Measurements from ENCODE around the gene PRR5L.
"Not testable (repeated sequence)": the region's sequence is repeated elsewhere in the genome, so short reads cannot be mapped to it uniquely, and the experiment has no call there.

The PRR5L gene

GRCh38 chr11:36456156-36456555, 160.1 kb downstream of the PRR5L start:
- peak; percentile 68 for FAIRE-seq

GRCh38 chr11:36458129-36458915, 162.2 kb downstream of the PRR5L start:
- FAIRE-seq (no peak), DNase-seq (ENCODE audit: low spot score) (no peak)

More at GRCh38 chr11:36456156-36456555, 160.1 kb downstream of the PRR5L start:
- DNase-seq (ENCODE audit: low spot score), result no peak

- DNase-seq (ENCODE audit: low spot score), result no peak
Measured at GRCh38 chr11:36459046-36459445, 163.0 kb downstream of the PRR5L start.

GRCh38 chr11:36460220-36460619, 164.1 kb downstream of the PRR5L start:
- DNase-seq (ENCODE audit: low spot score) (no peak), FAIRE-seq (no peak)

More at GRCh38 chr11:36459046-36459445, 163.0 kb downstream of the PRR5L start:
- no peak for FAIRE-seq

DNA sequence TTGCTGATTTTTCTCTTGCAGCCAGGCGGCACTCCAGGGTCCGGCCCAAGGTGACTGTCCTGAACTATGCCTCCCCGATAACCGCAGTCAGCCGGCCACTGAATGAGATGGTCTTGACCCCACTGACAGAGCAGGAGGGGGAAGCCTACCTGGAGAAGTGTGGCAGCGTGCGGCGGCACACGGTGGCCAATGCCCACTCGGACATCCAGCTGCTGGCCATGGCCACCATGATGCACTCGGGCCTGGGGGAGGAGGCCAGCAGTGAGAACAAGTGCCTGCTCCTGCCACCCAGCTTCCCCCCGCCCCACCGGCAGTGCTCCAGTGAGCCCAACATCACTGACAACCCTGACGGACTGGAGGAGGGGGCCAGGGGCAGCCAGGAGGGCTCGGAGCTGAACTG, 166.2 kb downstream of the PRR5L start:
- no peak for FAIRE-seq
- DNase-seq (ENCODE audit: low spot score), result no peak

DNA sequence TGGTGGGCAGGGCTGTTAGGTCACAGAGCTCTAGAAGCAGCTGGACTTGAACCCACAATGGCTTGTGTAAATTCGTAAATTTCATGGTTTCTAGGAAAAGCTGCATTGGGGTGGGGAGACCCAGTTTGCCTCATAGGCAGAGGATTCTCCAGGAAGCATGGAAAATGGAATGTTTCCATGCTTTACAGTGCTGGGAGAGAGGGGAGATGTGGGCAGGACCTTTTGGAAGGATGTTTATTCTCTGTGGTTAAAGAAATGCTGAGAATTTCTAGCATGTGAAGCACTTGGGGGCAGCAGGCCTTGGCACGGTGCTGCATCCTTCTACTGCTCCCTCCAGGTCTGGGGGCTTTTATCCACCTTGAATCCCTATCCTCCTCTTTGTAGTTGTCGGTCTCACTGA, 167.7 kb downstream of the PRR5L start:
- FAIRE-seq, result no peak

DNA sequence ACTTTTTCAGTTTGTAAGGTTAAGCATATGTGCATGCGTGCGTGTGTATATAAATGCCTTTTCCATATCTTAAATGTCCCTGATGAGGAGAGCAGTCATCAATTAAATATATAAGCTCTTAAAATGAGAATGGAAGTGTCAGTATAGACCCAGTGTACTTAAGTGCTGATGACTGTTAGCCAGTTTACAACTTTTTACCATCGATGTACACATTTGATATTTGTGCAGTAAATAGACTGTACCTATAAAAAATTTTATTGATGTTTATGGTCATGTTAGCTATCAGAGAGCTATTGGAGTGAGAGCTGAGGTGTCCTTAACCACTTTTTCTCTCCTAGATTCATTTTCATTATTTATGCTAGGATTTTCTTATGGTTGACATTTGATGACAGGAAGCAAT, 168.6 kb downstream of the PRR5L start:
- DNase-seq (ENCODE audit: low spot score) (no peak), FAIRE-seq (no peak)

More for the DNA sequence above, 167.7 kb downstream of the PRR5L start:
- DNase-seq (ENCODE audit: low spot score), result peak; percentile 36

- DNase-seq (ENCODE audit: low spot score) (no peak), FAIRE-seq (no peak)
Measured at GRCh38 chr11:36465449-36466163, 169.5 kb downstream of the PRR5L start.

- no peak for FAIRE-seq
- DNase-seq (ENCODE audit: low spot score), result no peak
Measured at GRCh38 chr11:36467012-36467411, 170.9 kb downstream of the PRR5L start.

DNA sequence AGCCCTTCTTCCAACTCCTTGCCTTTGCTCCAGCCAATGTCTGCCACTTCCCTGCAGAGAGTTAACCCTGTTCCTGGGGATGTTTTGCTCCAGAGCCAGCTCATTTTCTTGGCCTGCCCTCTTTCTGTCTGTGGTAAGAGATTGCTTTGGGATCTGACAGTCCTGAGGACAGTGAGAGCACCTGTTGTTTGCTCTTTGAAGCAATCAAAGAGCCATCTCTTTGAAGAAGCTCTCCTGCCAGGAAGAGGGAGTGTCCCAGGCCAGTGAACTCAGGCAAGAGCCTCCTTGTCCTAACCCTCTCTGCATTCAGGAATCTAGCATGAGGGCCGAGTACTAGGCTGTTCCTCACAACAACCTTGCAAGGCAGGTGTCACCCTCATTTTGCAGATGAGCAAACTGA, 171.8 kb downstream of the PRR5L start:
- no peak for FAIRE-seq

DNA sequence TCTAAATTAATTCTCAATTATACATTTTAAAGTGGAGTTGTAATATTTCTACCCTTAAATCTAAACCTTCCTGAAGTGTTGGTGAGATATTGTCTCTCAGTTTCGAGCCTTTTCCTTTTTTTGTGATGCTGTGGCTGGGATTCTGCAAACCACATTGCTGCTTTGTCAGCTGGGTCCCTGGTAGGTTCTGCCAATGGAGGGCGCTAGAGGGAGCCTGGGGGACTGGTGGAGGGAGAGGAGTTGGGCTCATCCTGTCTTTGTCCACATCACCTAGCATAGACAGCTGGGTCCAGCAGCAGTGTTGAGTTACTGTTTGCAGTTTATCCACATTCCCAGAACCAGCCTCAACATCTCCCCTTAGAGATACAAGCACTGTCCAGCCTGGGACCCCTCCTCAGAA, 173.0 kb downstream of the PRR5L start:
- no peak for FAIRE-seq

More for the DNA sequence above, 171.8 kb downstream of the PRR5L start:
- no peak for DNase-seq (ENCODE audit: low spot score)

DNA sequence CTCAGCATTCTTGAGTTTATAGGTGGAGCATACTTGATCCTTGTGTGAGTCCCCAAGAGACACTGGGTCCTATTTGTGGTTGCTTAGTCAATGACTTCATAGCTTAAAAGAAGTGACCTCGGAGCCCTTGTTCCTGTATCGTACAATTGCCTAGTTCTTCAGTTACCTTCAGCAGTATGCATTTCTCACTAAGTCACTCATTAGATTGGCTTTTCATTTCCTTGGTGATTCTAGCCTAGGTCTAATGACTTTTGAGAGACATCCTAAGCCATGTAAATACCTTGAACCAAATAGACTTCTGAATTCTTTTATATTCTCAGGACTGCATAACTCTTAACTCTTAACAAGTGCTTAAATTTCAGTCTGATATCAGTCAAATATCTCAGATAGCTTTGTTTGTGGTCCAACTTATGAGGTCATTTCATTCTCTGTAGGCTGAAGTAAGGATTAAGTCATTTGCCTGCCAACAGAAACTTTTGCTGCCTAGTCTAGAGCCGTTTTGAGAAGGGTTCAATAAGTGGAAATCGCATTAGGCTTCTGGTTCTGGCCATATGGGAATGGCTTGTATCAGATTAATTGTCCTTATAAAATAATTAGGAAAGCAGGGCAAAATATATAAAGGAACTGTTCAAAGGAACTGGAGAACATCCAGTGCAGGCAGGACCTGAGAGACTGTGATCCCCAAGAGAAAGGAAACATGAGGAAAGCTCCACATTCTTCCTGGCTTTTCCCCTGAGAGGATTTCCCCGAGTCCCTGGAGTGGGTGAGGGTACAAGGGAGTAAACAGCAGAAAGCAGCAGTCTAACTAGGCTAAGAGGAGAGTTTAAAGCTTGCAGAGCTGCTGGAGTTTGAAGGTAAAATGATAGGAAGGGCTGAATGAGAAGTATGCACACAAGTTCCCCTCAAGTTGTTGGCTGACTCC, 174.1 kb downstream of the PRR5L start:
- FAIRE-seq (no peak), DNase-seq (ENCODE audit: low spot score) (peak; percentile 42)

More for the DNA sequence above, 173.0 kb downstream of the PRR5L start:
- peak; percentile 42 for DNase-seq (ENCODE audit: low spot score)

- FAIRE-seq (no peak), DNase-seq (ENCODE audit: low spot score) (no peak)
Measured at GRCh38 chr11:36471577-36471976, 175.5 kb downstream of the PRR5L start.

DNA sequence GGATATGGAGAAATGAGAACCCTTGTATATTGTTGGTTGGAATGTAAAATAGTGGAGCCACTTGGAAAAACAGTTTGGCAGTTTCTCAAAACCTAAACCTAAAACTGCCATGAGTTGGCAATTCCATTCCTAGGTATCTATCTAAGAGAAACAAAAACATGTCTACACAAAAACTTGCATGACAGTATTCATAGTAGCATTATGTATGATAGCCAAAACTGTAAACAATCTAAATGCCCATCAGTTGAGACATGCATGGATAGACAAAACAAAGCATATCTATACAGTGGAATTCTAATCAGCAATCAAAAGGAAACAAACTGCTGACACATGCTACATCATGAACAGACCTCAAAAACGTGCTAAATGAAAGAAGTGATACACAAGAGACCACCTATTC, 179.1 kb downstream of the PRR5L start:
- FAIRE-seq, result no peak
- DNase-seq (ENCODE audit: low spot score), result no peak

- DNase-seq (ENCODE audit: low spot score) (no peak), FAIRE-seq (no peak)
Measured at GRCh38 chr11:36478700-36479329, 182.7 kb downstream of the PRR5L start.

GRCh38 chr11:36480833-36481232, 184.7 kb downstream of the PRR5L start:
- FAIRE-seq, result no peak
- DNase-seq (ENCODE audit: low spot score), result no peak

DNA sequence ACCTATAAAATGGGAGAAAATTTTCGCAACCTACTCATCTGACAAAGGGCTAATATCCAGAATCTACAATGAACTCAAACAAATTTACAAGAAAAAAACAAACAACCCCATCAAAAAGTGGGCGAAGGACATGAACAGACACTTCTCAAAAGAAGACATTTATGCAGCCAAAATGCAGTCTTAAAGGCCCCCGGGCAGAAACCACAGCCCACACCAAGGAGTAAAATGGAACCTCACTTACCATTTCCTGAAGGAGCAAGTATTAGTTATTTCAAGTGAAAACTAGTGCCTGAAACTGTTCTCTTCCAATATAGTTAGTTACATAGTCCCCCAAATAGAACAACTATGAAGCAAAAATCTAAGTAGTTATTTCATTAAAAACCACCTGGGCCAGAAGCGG, 187.0 kb downstream of the PRR5L start:
- DNase-seq (ENCODE audit: low spot score); FAIRE-seq: not testable (repeated sequence)

- no peak for DNase-seq (ENCODE audit: low spot score)
- FAIRE-seq, result no peak
Measured at GRCh38 chr11:36485298-36486002, 189.4 kb downstream of the PRR5L start.

DNA sequence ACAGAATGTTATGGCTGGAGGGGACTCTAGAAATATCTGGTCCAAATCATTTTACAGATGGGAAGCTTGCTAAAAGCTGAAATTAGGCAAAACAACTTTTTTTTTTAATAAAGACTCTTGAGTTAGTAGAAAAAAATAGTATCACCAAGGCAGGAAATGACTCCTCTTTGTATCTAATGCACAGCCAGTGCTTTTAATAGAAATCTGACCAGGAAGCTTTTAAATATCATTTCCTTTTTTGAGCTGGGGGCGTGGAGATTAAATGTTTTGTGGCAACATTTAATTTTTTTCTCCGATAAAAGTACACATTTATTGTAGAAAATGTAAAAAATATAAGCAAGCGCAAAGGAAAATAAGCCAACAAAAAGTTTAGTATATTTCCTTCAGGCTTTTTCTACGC, 191.5 kb downstream of the PRR5L start:
- FAIRE-seq (no peak), DNase-seq (ENCODE audit: low spot score) (no peak)

DNA sequence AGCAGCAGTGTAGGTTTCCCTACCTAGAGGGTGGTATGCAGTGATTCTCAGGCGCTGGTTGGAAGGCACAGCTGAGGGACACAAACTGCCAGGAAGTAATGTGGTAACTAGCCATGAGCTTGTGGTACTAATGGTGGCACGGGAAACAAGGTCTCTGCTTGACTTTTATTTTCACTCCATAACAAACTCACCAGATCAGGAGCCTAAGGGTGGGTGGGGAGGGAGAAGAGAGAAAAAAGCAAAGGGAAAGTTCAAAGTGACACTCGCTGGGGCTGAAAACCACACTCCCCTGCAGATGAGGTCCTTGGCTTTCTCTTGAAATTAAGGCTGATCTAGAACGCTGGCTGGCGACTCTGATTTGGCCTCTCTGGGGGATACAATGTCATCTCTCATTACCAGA, 192.0 kb downstream of the PRR5L start:
- no peak for FAIRE-seq
- no peak for DNase-seq (ENCODE audit: low spot score)
